Stimulated activated CD4-positive, alpha-beta T cell treated with anti-CD3 and anti-CD28 coated beads, Interleukin-15, amount 100 ng/mL, for 1 hour (primary cell): ENCODE results near the gene HSD3B1.
"Not testable (repeated sequence)": the region's sequence is repeated elsewhere in the genome, so short reads cannot be mapped to it uniquely, and the experiment has no call there.

Source experiments
- DNase-seq, 2 donors: peaks; one replicate each; pipeline ENCODE4 v3.0.0-alpha.2; 2020; ENCODE audit warnings: low read depth in 1 of 2, low spot score in 1 of 2

HSD3B1 gene

GRCh38 chr1:119552656-119553055, 45.6 kb downstream of the HSD3B1 start:
- not testable (repeated sequence) for DNase-seq

- DNase-seq = not testable (repeated sequence)
These were observed 46.5 kb downstream of the HSD3B1 start for GRCh38 chr1:119553302-119554071.

GRCh38 chr1:119554183-119554582, 47.2 kb downstream of the HSD3B1 start:
- DNase-seq = no peak

GRCh38 chr1:119556423-119556822, 49.4 kb downstream of the HSD3B1 start:
- no peak for DNase-seq

- not testable (repeated sequence) for DNase-seq
These were observed 53.4 kb downstream of the HSD3B1 start for GRCh38 chr1:119560402-119560801.

GRCh38 chr1:119564548-119564947, 57.5 kb downstream of the HSD3B1 start:
- DNase-seq = no peak
